Stimulated activated naive CD4-positive, alpha-beta T cell (primary cell): Measurements from ENCODE around the gene B3GNT7.
"Not testable (repeated sequence)": the region's sequence is repeated elsewhere in the genome, so short reads cannot be mapped to it uniquely, and the experiment has no call there.

ENCODE experiments used
- DNase-seq, 6 experiments: peaks; one replicate each; lab custom pipeline; 2025; lab: John Stamatoyannopoulos, UW

The B3GNT7 gene

GRCh38 chr2:231425811-231426703 is 30.5 kb downstream of the B3GNT7 start:
- no peak for DNase-seq

GRCh38 chr2:231427116-231427515 is 31.6 kb downstream of the B3GNT7 start:
- DNase-seq, result no peak

GRCh38 chr2:231429152-231429551 is 33.6 kb downstream of the B3GNT7 start:
- no peak for DNase-seq

GRCh38 chr2:231429901-231430300 is 34.4 kb downstream of the B3GNT7 start:
- no peak for DNase-seq

- not testable (repeated sequence) for DNase-seq
Observed at GRCh38 chr2:231430437-231430836, 34.9 kb downstream of the B3GNT7 start.

GRCh38 chr2:231431606-231432005 is 36.1 kb downstream of the B3GNT7 start:
- DNase-seq, result no peak

GRCh38 chr2:231433990-231434389 is 38.5 kb downstream of the B3GNT7 start:
- DNase-seq, result no peak

GRCh38 chr2:231436957-231437356 is 41.4 kb downstream of the B3GNT7 start:
- DNase-seq, result no peak

- no peak for DNase-seq
Observed at GRCh38 chr2:231449503-231450054, 54.1 kb downstream of the B3GNT7 start.

GRCh38 chr2:231450548-231450989 is 55.1 kb downstream of the B3GNT7 start:
- no peak for DNase-seq
